ENCODE data around the gene KCNK18.
"Not testable (repeated sequence)": the region's sequence is repeated elsewhere in the genome, so short reads cannot be mapped to it uniquely, and the experiment has no call there.

The KCNK18 gene

DNA sequence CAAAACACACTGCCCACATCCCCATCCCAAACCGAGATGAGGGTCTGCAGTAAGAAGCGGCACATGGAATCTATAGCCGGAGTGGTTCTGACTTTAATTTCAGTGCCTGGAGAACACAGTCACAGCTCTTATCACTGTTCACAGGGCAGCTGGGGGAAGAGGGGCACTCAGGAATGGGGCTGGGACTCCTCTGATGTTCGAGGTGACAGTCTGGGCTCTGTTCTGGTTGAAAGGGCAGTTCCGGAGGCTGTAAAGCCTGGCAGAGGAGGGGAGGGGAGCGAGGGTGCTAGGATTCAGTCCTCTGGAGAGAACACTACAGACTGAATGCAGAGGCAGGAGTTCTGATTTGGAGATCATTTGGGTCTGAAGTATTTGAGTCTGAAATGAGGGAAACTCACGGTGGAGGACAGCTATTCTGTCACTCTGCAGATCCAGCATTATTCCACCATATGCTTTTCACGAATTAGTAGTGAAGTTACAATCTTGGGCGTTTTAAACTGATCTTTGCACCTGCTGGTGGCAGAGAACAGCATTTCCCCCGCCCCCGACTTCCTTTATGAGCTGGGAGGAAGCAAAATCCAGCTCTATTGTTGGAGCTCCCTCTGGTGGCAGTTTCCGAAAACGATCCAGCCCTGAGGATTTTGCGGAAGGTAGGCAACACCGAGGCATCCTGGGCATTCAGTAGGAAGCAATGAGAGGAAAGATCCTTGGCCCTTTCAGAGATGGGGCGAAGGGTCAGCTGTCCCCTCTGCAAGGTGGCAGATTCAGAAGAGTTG, 22.7 kb upstream of the KCNK18 start:
- TF ChIP-seq, protein P1, sequence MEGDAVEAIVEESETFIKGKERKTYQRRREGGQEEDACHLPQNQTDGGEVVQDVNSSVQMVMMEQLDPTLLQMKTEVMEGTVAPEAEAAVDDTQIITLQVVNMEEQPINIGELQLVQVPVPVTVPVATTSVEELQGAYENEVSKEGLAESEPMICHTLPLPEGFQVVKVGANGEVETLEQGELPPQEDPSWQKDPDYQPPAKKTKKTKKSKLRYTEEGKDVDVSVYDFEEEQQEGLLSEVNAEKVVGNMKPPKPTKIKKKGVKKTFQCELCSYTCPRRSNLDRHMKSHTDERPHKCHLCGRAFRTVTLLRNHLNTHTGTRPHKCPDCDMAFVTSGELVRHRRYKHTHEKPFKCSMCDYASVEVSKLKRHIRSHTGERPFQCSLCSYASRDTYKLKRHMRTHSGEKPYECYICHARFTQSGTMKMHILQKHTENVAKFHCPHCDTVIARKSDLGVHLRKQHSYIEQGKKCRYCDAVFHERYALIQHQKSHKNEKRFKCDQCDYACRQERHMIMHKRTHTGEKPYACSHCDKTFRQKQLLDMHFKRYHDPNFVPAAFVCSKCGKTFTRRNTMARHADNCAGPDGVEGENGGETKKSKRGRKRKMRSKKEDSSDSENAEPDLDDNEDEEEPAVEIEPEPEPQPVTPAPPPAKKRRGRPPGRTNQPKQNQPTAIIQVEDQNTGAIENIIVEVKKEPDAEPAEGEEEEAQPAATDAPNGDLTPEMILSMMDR (IDR thresholded peaks at IDR 0.05; ENCODE audit: low read length, missing control alignments): peak; percentile 89
- DNase-seq (ENCODE audit: low read depth): peak; percentile 78
- peak overlapping the region; percentile 40 for H3K4me3 ChIP-seq (replicated peaks; ENCODE audit: low read depth, low read length)

DNA sequence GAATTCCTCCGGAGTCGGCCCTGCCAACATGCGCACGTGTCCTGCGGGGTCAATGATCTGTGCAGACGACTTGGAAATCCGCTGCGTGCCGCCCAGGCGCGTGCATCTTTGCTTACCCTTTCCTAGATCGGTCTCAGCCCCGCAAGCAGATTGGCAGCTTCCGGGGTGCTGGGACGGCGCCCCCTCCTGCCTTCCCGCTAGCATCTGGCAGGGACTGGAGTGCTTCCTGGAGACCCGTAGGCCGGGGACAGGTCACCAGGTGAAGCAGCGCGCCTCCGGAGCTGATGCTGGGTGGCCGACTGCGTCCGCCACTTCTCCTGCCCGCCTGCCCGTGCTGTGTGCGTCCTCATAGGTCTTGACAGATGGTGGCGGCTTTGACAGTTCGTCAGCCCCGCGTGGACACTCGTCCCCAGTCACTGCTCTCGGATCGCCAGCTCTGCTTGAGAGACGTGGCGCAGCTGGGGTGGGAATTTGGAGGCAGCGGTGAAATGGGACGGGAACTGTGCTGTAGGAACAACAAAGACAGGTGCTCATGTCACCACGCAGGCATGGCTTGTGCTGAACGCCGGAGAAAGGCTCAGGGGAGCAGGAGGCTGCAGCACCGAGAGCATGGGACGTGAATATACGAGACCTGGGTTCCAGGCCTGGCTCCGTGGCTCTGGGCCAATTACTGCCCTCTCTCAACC, 21.9 kb upstream of the KCNK18 start:
- TF ChIP-seq, protein P1 (IDR thresholded peaks at IDR 0.05; ENCODE audit: low read length, missing control alignments): no peak
- DNase-seq (ENCODE audit: low read depth): no peak
- H3K4me3 ChIP-seq (replicated peaks; ENCODE audit: low read depth, low read length): peak overlapping the region; percentile 40

DNA sequence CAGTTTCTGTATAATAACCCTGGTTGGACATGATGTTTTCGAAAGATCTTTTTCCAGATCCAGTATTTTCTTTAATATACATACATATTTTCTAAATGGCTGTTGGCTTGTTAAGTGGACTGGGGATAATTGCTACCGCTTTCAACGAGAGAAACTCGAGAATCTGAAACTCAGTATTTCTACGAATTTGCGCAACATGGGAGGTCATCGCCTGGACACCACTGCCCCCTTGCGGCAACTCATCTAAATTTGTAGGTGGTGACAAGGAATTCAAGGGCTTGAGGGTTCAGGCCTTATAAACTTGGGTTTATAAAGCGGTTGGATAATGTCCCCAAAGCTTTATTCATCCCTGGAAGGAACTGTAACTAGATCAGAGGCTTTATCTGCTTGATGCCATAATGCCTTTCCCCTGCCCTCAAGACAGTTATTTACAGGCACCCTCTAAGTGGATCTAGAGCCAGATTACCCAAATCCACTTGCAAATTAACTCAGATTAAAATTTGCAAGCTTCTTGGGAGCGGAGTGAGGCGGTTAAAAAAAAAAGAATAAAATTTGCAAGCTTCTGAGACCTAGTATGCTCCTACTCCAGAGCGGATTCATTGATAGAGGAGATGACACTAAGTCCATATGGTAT, 21.3 kb upstream of the KCNK18 start:
- peak; percentile 83 for DNase-seq (ENCODE audit: low read depth)
- H3K4me3 ChIP-seq (replicated peaks; ENCODE audit: low read depth, low read length): peak overlapping the region; percentile 40
- TF ChIP-seq, protein P1 (IDR thresholded peaks at IDR 0.05; ENCODE audit: low read length, missing control alignments): peak; percentile 88

DNA sequence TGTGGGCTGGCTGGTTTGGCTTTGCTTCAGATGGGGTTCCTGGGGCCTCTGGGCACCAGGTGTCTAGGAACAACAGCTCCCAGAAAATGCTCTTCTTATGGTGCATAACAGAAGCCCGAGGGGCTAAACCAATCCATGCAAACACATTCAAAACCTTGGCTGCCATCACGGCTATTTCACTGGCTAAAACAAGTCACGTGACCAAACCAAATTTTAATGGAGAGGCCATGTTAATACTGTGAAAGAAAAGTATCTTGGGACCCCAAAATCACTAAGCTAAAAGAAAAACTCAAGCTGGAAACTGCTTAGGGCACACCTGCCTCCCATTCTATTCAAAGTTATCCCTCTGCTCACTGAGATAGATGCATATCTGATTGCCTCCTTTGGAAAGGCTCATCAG, 19.1 kb upstream of the KCNK18 start:
- no peak for DNase-seq (ENCODE audit: low read depth)
- H3K4me3 ChIP-seq (replicated peaks; ENCODE audit: low read depth, low read length): no peak overlapping the region
- TF ChIP-seq, protein P1 (IDR thresholded peaks at IDR 0.05; ENCODE audit: low read length, missing control alignments): no peak

DNA sequence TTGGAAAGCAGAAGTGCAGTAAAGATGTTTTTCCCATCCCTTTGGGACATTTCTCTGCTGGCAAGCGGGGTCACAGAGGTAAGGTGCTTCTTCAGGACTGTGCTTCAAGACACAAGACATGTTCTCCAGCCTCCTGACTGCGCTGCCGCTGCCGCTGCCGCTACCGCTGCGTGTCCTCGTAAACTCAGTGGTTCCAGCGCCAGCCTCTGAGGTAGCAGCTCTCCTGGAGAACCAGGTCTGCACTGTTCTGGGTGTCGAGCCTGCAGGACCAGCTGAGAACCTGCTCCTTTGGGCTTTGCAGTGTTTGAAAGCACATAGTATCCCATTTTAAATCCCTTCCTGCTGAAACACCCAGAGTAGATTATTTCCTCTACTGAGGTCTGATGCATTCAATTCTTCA, 13.0 kb upstream of the KCNK18 start:
- DNase-seq (ENCODE audit: low read depth): no peak
- no peak overlapping the region for H3K4me3 ChIP-seq (replicated peaks; ENCODE audit: low read depth, low read length)
- TF ChIP-seq, protein P1 (IDR thresholded peaks at IDR 0.05; ENCODE audit: low read length, missing control alignments): no peak

DNA sequence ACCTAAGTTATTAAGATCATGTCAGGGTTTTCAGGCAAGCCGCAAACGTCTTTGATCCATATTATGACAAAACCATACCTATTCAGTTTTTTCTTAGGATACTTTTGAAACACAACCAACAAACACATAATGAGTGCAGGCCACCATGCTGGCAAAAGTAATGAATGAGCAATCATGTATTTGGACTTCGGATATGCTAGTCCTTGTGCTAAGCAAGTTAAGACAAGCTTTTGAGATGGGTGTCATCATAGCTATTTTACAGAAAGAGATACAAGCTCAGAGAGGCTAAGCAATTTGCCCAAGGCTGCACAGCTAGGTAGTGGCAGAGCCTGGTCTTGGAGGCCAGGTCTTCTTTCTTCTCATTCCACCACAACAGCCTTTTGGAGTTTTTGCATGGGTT, 12.5 kb upstream of the KCNK18 start:
- TF ChIP-seq, protein P1 (IDR thresholded peaks at IDR 0.05; ENCODE audit: low read length, missing control alignments): no peak
- no peak for DNase-seq (ENCODE audit: low read depth)
- H3K4me3 ChIP-seq (replicated peaks; ENCODE audit: low read depth, low read length): no peak overlapping the region

DNA sequence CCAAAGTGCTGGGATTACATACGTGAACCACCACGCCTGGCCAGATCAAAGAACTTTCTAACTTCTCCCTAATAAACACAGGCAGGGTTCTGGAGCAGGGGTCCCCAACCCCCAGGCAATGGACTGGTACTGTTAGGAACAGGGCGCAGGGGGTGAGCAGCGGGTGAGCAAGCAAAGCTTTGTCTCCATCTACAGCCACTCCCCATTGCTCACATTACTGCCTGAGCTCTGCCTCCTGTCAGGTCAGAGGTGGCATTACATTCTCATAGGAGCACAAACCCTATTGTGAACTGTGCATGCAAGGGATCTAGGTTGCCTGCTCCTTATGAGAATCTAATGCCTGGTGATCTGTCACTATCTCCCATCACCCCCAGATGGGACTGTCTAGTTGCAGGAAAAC, 11.5 kb upstream of the KCNK18 start:
- not testable (repeated sequence) for H3K4me3 ChIP-seq (replicated peaks; ENCODE audit: low read depth, low read length); DNase-seq (ENCODE audit: low read depth)

Measured in fibroblast of pulmonary artery (primary cell).